Activated T-cell treated with anti-CD3 and anti-CD28 coated beads for 1 hour (primary cell): Measurements from ENCODE around the gene CACNA2D3.

Experiments
- DNase-seq: peaks from one replicate; pipeline ENCODE4 v3.0.0-alpha.2; 2020; ENCODE audit warnings: low read depth

The CACNA2D3 gene

DNA sequence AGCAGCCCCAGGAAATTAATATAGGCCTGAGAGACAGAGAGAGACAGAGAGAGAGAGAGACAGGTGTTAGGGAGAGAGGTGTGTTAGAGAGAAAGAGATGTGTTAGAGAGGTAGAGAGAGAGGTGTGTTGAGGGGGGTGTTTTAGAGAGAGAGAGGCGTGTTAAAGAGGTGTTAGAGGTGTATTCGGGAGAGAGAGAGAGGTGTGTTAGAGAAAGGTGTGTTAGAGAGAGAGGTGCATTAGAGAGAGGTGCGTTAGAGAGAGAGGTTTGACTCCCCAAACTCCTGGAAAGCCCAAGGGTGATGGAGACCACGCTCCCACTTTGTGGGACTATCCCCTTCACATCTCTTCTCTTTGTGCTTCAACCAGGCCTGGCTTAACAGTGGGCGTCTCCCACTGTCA, 95.5 kb downstream of the CACNA2D3 start:
- no peak for DNase-seq

DNA sequence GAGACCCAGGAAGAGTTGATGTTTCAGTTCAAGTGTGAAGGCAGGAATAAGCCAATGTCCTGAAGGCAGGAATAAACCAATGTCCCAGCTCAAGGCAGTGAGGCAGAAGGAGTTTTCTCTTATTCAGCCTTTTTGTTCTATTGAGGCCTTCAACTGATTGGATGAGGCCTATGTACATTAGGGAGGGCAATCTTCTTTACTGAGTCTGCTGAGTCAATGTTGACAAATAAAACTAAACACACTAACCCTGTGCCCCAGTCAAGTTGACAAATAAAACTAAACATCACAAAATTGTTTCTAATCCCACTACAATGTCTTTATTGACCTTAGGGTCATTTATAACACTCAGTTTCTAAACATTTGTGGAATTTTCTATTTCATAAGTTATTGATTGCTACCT, 100.0 kb downstream of the CACNA2D3 start:
- DNase-seq, result no peak

DNA sequence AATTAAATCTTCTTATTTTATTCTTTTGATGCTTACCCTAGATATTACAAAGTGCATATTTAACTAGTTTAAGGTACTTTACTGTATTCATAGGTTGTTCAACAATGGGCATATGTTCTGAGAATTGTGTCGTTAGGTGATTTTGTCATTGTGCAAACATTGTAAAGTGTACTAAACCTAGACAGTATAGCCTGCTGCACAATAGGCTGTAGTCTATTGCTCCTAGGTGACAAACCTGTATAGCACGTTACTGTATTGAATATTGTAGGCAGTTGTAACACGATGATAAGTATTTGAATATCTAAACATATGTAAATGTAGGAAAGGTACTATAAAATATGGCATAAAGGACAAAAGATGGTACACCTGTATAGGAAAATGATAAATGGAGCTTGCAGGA, 100.7 kb downstream of the CACNA2D3 start:
- no peak for DNase-seq

DNA sequence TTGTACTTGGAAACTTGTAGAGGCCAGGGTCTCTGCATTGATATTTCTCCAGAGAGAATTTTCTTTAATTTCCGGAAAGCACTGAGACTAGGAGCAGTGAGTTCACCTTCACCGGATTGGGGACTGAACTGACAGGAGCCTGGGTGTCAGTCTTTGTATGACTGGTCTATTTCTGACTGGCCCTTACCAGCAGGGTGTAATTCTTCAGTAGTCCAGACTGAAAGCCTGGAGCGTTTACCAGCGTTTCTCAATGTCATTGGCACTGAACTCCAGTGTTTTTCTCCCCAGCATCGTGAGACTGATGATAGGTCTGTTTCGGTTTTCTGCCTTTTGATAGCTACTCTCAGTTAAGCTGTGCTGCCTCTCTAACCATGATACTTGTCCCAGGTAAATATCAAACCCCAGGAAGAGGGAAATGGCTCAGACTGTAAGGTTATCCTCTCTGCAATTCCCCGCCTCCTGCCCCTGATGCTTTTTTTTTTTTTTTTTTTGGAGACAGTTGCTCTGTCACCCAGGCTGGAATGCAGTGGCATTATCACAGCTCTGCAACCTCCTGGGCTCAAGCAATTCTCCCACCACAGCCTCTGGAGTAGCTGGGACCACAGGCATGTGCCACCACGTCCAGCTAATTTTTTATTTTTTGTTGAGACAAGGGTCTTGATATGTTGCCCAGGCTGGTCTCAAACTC, 103.6 kb downstream of the CACNA2D3 start:
- DNase-seq, result no peak

DNA sequence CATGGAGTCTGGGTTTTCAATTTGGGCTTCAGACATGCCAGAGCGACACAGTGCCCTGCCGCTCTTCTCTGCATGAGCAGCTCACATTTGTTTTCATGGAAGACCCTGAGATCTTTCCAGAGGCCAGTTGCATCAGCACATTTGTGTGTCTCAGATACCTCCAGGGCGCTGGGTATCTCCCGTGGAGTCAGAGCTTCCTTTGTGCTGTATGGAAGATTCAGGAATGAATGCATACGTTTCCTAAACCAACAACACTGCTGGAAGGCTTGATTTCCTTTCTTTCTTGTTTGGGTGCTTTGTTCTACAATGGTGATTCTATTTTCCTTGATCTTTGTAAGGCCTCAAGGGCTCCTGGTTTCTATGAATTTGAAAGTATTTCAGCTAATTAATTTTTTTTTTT, 106.5 kb downstream of the CACNA2D3 start:
- DNase-seq, result no peak

DNA sequence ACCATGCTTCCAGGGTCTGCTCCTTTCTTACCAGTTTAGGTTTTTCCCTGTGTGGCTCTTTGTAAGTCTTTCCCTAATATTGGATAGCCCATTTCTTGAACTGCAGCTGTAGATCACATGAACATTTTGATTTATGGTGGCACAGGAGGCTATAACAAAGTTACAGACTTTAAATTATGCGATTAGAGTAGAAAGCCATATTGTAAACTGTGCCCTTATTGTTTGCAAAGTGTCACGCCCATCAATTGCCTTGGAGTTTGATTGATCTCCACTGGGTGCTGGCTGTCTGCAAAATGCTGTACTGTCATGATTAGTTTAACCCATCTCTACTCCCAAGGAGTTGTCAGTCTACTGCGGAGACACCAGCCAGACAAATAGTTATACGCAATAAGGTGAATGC, 110.3 kb downstream of the CACNA2D3 start:
- no peak for DNase-seq

DNA sequence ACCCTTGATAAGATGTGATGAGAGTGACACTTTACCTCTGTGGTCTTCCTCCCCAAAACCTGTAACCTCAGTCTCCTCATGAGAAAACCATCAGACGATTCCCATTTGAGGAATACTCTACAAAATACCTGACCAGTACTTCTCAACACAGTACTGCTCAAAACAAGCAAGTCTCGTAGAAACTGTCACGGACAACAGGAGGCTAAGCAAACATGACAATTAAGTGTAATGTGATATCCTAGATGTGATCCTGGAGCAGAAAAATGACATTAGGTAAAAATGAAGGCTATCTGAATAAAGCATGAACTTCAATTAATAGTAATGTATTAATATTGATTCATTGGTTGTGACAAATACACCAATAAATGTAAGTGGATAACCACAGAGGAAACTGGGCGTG, 113.6 kb downstream of the CACNA2D3 start:
- DNase-seq, result no peak

DNA sequence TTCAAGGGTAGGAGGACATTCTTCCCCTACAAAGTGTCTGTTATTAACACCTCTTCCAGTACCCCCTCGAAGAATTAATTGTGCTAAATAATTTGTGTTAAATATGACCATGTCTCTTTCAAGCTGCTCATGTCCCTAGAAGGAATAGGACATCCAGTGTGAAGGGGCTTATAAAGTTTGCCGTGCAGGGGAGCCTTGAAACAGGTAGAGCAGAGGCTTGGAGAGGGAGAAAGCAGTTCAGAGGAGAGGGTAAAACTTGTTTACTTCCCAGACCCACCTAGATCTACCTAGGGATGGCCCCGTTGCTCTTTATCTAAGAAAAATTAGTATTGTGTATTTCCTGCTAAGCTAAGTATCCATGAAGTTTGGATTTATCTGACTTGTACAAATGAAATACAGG, 114.8 kb downstream of the CACNA2D3 start:
- no peak for DNase-seq

DNA sequence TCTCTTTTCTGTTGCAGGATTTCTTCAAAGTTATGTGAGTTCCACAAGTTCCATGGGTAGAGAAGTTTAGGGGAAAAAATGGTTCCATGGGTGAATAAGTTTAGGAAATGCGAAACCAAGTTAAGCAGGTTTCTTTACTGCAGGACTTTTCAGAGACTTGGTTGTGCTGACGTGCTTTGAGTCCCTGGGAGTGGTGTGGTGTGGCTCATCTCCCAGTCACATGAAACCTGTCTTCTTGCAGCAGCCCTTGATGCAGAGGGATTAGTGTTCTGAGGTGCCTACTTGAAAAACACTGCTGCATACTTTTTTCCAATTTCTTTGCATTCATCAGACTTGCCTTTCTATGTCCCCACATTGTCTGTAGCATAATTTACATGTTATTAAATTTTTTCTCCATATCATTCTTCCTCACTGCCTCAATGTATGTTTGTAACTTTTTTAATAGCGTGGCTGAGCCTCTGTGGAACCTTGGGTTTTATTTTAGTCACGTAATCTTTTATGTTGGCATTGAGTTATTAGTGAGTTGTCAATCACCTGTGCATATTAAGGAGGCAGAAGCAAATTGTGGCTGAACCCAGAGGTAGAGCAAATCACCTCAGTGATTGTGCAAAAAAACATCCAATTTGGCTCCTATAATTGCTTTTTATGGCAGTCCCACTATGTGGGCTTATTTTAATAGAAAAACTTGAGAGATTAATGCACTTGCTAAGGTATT, 115.6 kb downstream of the CACNA2D3 start:
- no peak for DNase-seq

DNA sequence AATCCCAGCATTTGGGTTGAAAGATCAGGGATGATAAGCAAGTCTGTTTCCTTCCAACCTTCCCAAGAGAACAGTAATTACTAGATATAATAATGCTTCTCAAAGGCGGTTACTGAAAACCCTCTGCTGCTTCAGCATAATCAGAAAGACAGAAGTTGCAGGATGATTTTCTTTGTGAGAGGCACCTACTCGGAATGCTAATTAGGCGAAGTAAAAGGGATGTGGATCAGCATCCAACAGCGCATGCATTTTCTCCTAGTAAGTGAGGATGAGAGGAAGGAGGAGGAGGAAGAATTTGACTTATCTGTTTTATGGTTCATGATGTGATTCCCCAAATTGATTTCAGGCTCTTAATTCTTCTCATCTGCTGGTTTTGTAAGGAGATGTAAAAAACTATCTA, 118.0 kb downstream of the CACNA2D3 start:
- no peak for DNase-seq

DNA sequence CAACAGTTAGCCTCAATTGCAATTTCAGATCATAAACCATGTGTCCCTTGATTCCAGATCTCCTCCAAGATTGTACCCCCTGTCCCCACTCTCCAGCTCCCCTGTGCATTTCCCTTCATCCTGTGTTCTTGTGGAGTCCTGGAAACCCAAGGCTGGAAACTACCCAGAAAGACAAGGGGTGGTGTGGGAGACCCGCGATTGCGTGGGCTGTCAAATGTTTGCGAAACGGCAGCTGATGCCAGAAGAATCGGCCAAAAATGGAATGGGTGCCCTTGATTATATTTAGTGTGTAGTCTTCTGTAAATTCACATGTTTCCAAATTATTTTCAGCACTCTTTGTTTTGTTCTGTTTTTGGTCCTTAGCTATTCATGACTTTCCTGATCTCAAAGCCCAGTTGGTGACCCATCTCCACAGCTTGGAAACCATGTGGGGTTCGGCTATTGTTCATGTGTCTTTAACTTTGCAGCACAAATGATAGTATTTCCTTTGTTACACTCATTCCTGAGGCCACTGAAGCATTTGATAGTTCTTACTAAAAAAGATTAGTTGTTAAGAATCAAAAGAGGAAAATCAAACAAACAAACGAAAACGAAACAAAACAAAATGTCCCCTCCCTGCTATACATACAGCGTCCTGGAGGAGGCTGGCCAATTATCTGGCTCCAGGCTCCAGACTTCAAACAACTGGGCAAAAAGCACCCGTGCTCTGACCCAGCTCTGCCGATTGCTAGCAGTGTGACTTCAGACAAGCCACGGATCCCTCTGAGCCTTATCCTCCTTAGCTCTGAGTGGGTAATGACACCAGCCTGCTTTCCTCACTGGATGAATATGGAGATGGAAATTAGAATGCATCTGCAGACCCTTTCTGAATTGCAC, 120.9 kb downstream of the CACNA2D3 start:
- DNase-seq, result no peak

DNA sequence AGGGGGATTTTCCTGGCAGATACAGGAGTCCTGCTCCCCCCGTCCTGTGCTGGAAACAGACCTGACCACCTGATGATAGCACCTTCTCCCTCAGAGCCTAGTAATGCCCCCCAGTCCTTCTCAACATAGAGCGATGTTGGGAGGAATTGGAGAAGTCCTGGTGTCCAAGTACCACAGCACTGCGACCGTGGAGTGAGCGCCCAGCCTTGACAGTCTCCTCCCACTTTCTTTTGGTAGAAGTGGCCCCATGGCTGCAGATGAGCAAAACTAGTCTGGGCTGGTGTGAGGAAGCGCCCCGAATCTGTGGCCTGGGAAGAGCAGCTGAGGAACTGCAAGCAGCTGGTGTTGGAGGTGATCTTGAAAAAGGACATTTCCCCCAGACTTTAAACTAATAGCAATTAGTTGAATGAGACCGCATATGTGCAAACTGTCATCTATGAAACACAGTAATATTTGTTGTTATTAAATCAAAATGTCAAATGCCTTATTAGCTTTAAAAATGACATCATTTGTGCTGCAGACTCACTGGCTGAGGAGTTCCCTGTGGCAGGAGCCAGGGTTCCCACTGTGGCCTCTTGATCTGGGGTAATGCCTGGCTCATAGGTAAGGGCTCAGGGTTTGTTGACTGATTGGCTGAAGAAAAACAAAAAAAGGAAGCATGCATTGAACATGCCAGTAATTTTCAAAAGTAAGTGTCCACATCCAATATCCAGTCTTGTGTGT, 121.8 kb downstream of the CACNA2D3 start:
- DNase-seq, result no peak

DNA sequence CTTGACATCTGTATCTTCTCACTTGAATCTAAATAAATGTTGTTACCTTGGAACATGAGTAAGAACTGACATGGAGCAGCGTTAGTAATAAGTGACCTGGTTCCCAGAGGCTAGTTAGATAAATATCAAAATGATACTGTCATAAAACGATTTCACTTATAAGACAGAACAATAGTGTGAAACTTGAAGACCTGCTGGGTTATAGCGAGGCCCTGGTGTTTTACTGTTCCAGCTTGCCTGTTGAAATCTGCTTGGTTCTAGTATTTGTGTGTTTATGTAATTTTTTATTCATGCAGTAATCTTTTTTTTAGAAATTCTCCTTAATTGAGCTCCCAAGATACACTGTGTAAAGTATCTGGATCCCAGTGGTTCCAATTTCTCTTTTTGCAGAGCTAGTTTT, 129.4 kb downstream of the CACNA2D3 start:
- DNase-seq, result no peak

DNA sequence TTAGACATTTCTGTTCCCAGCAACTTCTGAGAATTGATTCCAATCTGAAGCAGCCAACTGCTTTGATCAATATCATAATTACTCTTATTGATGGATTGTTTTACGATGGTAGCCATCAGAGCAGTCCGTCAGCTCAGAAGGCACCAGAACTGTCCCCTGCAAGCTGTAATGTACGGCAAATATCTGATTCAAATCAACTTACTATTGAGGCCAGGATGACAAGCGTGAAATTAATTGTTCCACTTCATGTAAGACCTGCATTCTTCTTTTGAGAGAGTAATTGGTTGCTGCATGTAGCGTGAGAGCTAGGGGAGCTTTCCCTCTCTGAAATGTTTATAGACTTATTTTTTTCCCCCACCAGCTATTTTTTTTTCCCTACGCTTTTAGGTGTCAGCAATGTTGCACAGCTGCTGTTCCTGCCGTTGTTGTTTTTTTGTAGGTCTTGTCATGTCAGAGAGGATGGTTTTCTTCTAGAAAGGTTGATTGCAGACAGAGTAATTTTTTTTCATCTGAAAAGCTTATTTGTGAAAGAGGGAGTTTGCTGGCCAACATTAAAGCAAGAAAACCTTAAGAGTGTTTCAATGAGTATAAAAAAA, 134.9 kb downstream of the CACNA2D3 start:
- no peak for DNase-seq

DNA sequence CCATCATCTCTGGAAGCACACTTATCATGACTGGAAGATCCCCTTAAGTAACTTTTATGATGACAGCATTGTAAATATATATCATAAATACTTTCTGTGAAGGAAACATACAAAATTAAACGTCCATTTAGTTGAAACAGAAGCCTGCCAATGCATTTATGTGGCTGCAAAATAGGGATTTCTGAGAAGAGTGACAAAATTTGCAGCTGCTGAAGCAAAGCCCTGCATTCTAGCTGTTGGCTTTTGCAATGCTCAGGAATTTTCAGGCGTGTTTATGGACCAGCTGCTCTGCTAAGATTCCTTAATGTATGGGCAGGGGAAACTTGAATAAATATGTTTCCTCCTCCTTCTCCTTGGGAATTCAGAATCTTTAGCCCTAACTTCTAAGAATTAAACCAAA, 137.3 kb downstream of the CACNA2D3 start:
- DNase-seq, result no peak

DNA sequence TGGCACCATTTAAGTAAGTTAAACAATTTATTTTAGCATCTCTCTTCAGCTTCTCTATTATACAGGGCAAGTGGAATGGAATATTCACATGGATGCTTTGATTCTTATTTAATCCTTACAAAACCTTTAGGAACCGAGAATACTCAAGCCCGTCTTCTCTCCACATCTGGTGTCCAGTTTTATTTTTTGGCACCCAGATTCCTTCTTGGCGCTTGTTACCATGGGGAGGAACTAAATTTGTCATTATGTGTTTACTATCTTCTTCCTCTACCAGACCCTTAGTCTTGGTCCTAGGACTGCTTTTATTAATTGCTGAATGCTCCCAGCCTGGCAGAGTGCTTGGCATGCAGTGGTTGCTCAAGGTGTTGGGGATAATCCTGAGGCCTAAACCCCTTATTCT, 138.8 kb downstream of the CACNA2D3 start:
- no peak for DNase-seq

DNA sequence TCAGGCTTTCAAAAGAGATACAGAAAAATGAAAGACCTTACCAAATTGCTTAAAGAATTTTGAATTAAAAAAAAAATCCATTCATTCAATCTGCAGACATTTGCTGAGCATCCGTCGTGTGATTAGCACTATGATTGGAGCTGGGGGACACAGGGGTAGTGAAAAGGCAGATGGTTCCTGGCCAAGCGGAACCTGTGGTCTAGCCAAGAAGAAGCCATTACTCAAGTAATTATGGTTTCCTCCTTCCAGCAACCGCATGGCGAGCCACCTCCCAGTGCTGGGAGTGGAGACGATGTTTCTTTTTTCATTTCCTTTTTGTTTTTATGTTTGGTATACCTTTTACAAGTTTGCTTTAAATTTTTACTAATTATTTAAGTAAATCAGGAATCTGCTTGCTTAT, 140.2 kb downstream of the CACNA2D3 start:
- no peak for DNase-seq

DNA sequence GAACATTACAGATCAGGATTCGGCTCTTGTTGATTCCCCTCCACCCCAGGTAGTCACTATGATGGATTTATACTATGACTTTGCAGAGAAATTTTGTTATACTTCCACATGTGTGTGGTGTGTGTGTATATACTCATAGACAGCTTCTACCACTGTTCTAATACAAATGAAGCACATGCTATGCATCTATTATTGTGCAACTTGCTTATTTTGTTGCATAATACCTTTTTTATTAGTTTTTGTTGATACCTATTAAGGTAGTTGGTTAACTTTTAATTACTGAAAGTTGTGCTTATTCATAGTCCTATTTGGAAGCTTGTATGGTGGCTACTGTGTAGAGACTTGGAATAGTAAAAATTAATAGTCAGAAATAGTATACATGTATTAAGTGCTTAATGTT, 140.6 kb downstream of the CACNA2D3 start:
- DNase-seq, result no peak

DNA sequence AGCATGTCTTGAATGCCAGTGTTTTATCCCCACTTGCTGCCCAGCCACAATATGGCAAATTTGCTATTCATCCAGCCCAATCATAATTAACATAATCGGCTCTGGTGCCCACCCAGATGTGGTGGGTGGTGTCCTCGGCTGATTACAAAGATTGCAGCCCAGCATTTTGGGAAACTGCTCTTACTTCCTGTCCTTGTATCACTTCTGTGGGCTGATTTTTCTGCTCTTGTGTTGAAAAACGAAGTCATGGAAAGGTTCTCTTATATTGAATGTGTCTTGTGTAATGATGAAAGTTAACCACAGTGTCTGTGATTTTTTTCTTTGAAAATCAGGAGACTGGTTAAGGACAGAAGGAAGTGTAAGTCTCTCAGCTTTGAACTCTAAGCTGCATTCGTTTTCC, 141.7 kb downstream of the CACNA2D3 start:
- no peak for DNase-seq

DNA sequence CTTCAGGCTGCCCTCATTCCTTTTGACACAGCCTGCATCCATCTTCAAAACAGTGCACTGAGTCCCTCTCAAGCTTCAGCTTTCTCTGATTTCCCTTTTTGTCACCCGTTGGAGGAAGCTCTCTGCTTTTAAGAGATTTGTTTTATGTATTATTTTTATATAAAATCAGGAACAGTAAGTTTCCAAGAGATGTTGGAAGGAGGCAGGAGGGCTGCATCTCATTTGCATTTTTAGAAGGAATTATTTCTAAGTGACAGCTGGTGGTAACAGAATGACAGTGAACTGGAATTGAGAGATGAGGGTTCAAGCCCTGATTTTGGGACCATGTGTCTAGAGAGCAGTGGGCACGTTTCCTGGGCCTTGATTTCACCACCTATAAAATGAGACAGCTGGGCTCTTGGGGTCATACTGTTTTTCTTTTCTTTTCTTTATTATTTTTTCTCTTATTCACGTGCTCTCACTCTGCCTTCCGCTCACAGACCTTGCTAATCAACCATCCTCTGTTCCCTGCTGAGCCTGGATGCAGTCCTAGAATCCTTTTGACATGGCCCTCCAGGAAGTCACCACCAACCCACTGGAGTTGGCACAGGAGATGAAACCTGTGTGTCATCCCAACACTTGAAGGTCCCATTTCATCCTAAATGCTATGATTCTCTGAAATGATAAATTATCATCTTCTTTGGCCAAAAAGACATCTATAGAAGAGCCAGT, 148.6 kb downstream of the CACNA2D3 start:
- DNase-seq, result no peak

DNA sequence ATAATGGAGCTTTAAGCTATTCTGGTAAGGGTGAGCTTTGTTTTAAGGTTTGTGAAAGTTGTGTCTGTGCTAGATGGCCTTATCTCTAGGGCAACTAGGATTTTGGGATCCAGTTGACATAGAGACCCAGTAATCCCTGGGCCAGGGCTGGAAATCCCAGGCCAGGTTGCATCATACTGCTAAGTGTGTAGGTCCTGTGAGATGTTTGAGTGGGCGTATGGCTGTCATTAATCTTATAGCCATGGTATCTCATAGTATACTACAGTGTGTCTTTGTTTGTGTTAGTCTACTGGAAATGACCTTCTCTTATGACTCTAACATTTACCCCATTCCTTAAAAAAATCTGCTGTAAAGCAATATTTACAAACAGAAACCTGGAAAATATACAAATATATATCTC, 151.4 kb downstream of the CACNA2D3 start:
- DNase-seq, result no peak
